Trophoblast cell (in vitro differentiated cells and primary cell): ENCODE data around the gene VASP.

Source experiments
- DNase-seq, 2 donors: peaks; one replicate each; pipeline ENCODE4 v3.0.0-alpha.2; 2016
- H2AFZ ChIP-seq: 2 replicates; pipeline ENCODE4 v1.6.1; 2013; ENCODE audit warnings: low read length, moderate library complexity, mild to moderate bottlenecking; ENCODE audit not compliant: insufficient read depth, poor library complexity
- H2AK5ac ChIP-seq: 2 replicates; pipeline ENCODE4 v1.6.1; 2013; ENCODE audit warnings: mild to moderate bottlenecking, low read length
- H2BK120ac ChIP-seq: 2 replicates; pipeline ENCODE4 v1.6.1; 2013; ENCODE audit warnings: low read length, mild to moderate bottlenecking, moderate library complexity; ENCODE audit not compliant: insufficient read depth, poor library complexity
- H2BK12ac ChIP-seq: 2 replicates; pipeline ENCODE4 v1.6.1; 2013; ENCODE audit warnings: mild to moderate bottlenecking, low read length, moderate library complexity
- H2BK5ac ChIP-seq: 2 replicates; pipeline ENCODE4 v1.6.1; 2013; ENCODE audit warnings: low read length, low read depth, moderate library complexity, mild to moderate bottlenecking; ENCODE audit not compliant: poor library complexity
- H3K14ac ChIP-seq: 2 replicates; pipeline ENCODE4 v1.6.1; 2013; ENCODE audit warnings: mild to moderate bottlenecking, low read length
- H3K18ac ChIP-seq: 2 replicates; pipeline ENCODE4 v1.6.1; 2013; ENCODE audit warnings: mild to moderate bottlenecking, low read length
- H3K23ac ChIP-seq: 2 replicates; pipeline ENCODE4 v1.6.1; 2013; ENCODE audit warnings: low read length
- H3K27ac ChIP-seq: 2 replicates; pipeline ENCODE4 v1.5.1; 2013; ENCODE audit warnings: low read depth, mild to moderate bottlenecking, inconsistent platforms, low read length, moderate library complexity
- H3K27me3 ChIP-seq: 2 replicates; pipeline ENCODE4 v1.6.1; 2013; ENCODE audit warnings: inconsistent platforms, mild to moderate bottlenecking, low read length, moderate library complexity; ENCODE audit not compliant: insufficient read depth
- H3K36me3 ChIP-seq, 2 experiments: 1 replicate in 1 of 2; 2 replicates in 1 of 2; pipeline ENCODE4 v1.6.1; 2013; ENCODE audit warnings: low read length in 2 of 2, mild to moderate bottlenecking in 2 of 2, moderate library complexity in 1 of 2; ENCODE audit not compliant: insufficient read depth in 2 of 2, control insufficient read depth in 1 of 2
- H3K4ac ChIP-seq: 2 replicates; pipeline ENCODE4 v1.6.1; 2013; ENCODE audit warnings: low read depth, mild to moderate bottlenecking, low read length, moderate library complexity
- H3K4me1 ChIP-seq, 2 experiments: 1 replicate in 1 of 2; 2 replicates in 1 of 2; pipeline ENCODE4 v1.6.1; 2013; ENCODE audit warnings: low read length in 2 of 2, mild to moderate bottlenecking in 2 of 2, moderate library complexity in 1 of 2; ENCODE audit not compliant: insufficient read depth in 2 of 2, control insufficient read depth in 1 of 2
- H3K4me2 ChIP-seq: 2 replicates; pipeline ENCODE4 v1.6.1; 2013; ENCODE audit warnings: inconsistent platforms, mild to moderate bottlenecking, low read length, moderate library complexity
- H3K4me3 ChIP-seq: 2 replicates; pipeline ENCODE4 v1.5.1; 2013; ENCODE audit warnings: mild to moderate bottlenecking, low read depth, low read length, inconsistent platforms
- H3K79me1 ChIP-seq: one replicate; pipeline ENCODE4 v1.6.1; 2013; ENCODE audit warnings: low read length
- H3K79me2 ChIP-seq: 2 replicates; pipeline ENCODE4 v1.6.1; 2013; ENCODE audit warnings: low read length, mild to moderate bottlenecking; ENCODE audit not compliant: control insufficient read depth, insufficient read depth, poor library complexity
- H3K9ac ChIP-seq: 2 replicates; pipeline ENCODE4 v1.6.1; 2013; ENCODE audit warnings: mild to moderate bottlenecking, low read length
- H3K9me3 ChIP-seq: 2 replicates; pipeline ENCODE4 v1.6.1; 2013; ENCODE audit warnings: low read depth, mild to moderate bottlenecking, control low read depth, inconsistent platforms, low read length; ENCODE audit not compliant: insufficient read depth
- H4K12ac ChIP-seq: 2 replicates; pipeline ENCODE4 v1.6.1; 2013; ENCODE audit warnings: low read depth, mild to moderate bottlenecking, low read length, moderate library complexity
- H4K8ac ChIP-seq: 2 replicates; pipeline ENCODE4 v1.6.1; 2013; ENCODE audit warnings: low read depth, mild to moderate bottlenecking, low read length, moderate library complexity
- H4K91ac ChIP-seq: one replicate; pipeline ENCODE4 v1.6.1; 2013; ENCODE audit warnings: low read depth, mild to moderate bottlenecking, low read length, moderate library complexity
- WGBS: extraction: QIAGEN DNeasy Blood & Tissue Kit; methylation state at CpG from one replicate; pipeline ENCODE4 v1.1.7; 2013; ENCODE audit warnings: missing lambda C conversion rate; ENCODE audit not compliant: insufficient read length, insufficient coverage; ENCODE audit errors: extremely low coverage; 5-methylcytosine and 5-hydroxymethylcytosine counted together

VASP gene

DNA sequence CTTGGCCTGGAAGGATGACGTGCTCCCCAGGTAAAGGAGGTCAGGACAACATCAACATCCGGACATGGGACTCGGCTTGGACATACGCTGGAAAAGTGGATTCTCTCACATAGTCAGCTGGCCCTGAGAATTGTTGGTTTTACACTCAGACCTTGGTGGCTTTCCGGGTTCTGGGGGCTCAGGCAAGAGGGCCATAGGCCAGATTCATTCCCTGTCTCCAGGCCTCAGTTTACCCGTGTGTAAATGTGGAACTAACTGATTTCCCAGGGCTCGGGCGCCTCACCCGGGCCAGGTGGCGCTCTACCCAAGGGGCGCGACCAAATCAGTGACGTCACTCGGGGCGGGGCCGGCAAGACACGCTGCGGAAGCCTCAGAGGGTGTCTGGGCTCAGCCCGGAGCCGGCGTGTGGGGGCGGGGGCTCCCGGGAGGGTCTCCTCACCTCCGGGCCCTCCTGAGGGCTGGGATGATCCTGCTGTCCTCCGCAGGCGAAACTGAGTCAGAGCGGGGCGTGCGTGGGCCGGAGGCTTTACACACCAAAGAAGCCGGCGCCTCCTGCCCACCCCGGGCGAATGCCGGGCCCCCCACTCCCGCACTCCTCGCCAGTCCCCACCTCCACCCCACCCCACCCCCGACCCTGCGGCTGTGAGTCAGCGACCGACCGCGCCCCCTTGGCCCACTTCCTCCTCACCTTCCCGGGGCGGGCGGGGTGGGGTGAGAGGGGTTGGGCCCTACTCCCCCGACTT, 862 bp upstream of the VASP start:
- Histone ChIP-seq H3K9me3 (no peaks in the 10 kb centered on the region), H3K4me1 (peaks cover 12 to 13% of the 10 kb centered on the region in 2 experiments), H2AFZ (peak overlapping the region; percentile 86), H3K14ac (peak overlapping the region; percentile 97), H3K4ac (peak overlapping the region; percentile 7), H2BK12ac (peak overlapping the region; percentile 79), H2BK120ac (peak overlapping the region; percentile 96), H4K12ac (peak overlapping the region; percentile 85), H3K4me2 (peak overlapping the region; percentile 86), H3K79me2 (peaks cover 35% of the 10 kb centered on the region), H4K91ac (peak overlapping the region; percentile 89), H3K4me3 (peak overlapping the region; percentile 94), H4K8ac (peak overlapping the region; percentile 79), H3K79me1 (peaks cover 30% of the 10 kb centered on the region), H2BK5ac (peak overlapping the region; percentile 95), H3K18ac (peak overlapping the region; percentile 74), H3K27ac (peak overlapping the region; percentile 95), H3K36me3 (peaks cover 7 to 10% of the 10 kb centered on the region in 2 experiments), H3K9ac (peak overlapping the region; percentile 82), H3K27me3 (no peaks in the 10 kb centered on the region), H2AK5ac (peak overlapping the region; percentile 72), H3K23ac (no peak overlapping the region)
- peak; percentile 97 to 99 for DNase-seq
- no CpG with 5 or more reads among the region's 47 CpGs for WGBS

- no peaks in the 10 kb centered on the region for H3K27me3 ChIP-seq
- peak overlapping the region; percentile 95 for H3K27ac ChIP-seq
- no peak for DNase-seq
- H3K4me3 ChIP-seq = peak overlapping the region; percentile 94
- H3K4me2 ChIP-seq = peak overlapping the region; percentile 86
- H4K8ac ChIP-seq = peak overlapping the region; percentile 59
- H3K23ac ChIP-seq = no peak overlapping the region
- H2BK5ac ChIP-seq = peak overlapping the region; percentile 77
- H3K9me3 ChIP-seq = no peaks in the 10 kb centered on the region
- WGBS = no CpG with 5 or more reads among the region's 22 CpGs
- peak overlapping the region; percentile 92 for H3K9ac ChIP-seq
- peaks cover 30% of the 10 kb centered on the region for H3K79me1 ChIP-seq
- peak overlapping the region; percentile 89 for H4K91ac ChIP-seq
- peak overlapping the region; percentile 94 for H3K14ac ChIP-seq
- peaks cover 8 to 13% of the 10 kb centered on the region in 2 experiments for H3K36me3 ChIP-seq
- H3K18ac ChIP-seq = peak overlapping the region; percentile 76
- peaks cover 12 to 14% of the 10 kb centered on the region in 2 experiments for H3K4me1 ChIP-seq
- peak overlapping the region; percentile 78 for H2AK5ac ChIP-seq
- H4K12ac ChIP-seq = peak overlapping the region; percentile 81
- H3K79me2 ChIP-seq = peaks cover 39% of the 10 kb centered on the region
- H2BK12ac ChIP-seq = peak overlapping the region; percentile 1
- peak overlapping the region; percentile 85 for H3K4ac ChIP-seq
- H2AFZ ChIP-seq = peak overlapping the region; percentile 17
- H2BK120ac ChIP-seq = peak overlapping the region; percentile 79
These were observed 665 bp downstream of the VASP start for GRCh38 chr19:45507872-45508416.

- H3K27ac ChIP-seq = peak overlapping the region; percentile 95
- H4K91ac ChIP-seq = peak overlapping the region; percentile 89
- H2BK5ac ChIP-seq = peak overlapping the region; percentile 77
- peak overlapping the region; percentile 1 for H2BK12ac ChIP-seq
- peak overlapping the region; percentile 92 for H3K9ac ChIP-seq
- peak overlapping the region; percentile 81 for H4K12ac ChIP-seq
- H3K14ac ChIP-seq = peak overlapping the region; percentile 94
- peak overlapping the region; percentile 94 for H3K4me3 ChIP-seq
- H3K79me2 ChIP-seq = peaks cover 41% of the 10 kb centered on the region
- H3K23ac ChIP-seq = no peak overlapping the region
- peaks cover 30% of the 10 kb centered on the region for H3K79me1 ChIP-seq
- peaks cover 11 to 16% of the 10 kb centered on the region in 2 experiments for H3K36me3 ChIP-seq
- H3K4ac ChIP-seq = peak overlapping the region; percentile 85
- no CpG with 5 or more reads among the region's 26 CpGs for WGBS
- peaks cover 12 to 15% of the 10 kb centered on the region in 2 experiments for H3K4me1 ChIP-seq
- peak overlapping the region; percentile 59 for H4K8ac ChIP-seq
- H3K4me2 ChIP-seq = peak overlapping the region; percentile 86
- peak overlapping the region; percentile 78 for H2AK5ac ChIP-seq
- peak overlapping the region; percentile 79 for H2BK120ac ChIP-seq
- no peaks in the 10 kb centered on the region for H3K9me3 ChIP-seq
- H3K27me3 ChIP-seq = no peaks in the 10 kb centered on the region
- no peak overlapping the region for H2AFZ ChIP-seq
- peak; percentile 86 for DNase-seq
- peak overlapping the region; percentile 76 for H3K18ac ChIP-seq
These were observed 1.2 kb downstream of the VASP start for GRCh38 chr19:45508417-45508860.

- Histone ChIP-seq H3K27ac (peak overlapping the region; percentile 95), H3K14ac (peak overlapping the region; percentile 78), H3K23ac (no peak overlapping the region), H4K12ac (peak overlapping the region; percentile 68), H3K79me1 (peaks cover 30% of the 10 kb centered on the region), H3K36me3 (peaks cover 17 to 19% of the 10 kb centered on the region in 2 experiments), H4K91ac (peak overlapping the region; percentile 82), H3K4me3 (peak overlapping the region; percentile 94), H4K8ac (peak overlapping the region; percentile 62), H3K27me3 (no peaks in the 10 kb centered on the region), H3K4ac (peak overlapping the region; percentile 93), H3K79me2 (peaks cover 46% of the 10 kb centered on the region), H2AK5ac (peak overlapping the region; percentile 87), H2BK12ac (peak overlapping the region; percentile 37), H3K9ac (peak overlapping the region; percentile 80), H2AFZ (peak overlapping the region; percentile 42), H3K4me2 (peak overlapping the region; percentile 86), H3K9me3 (no peaks in the 10 kb centered on the region), H2BK5ac (peak overlapping the region; percentile 66), H2BK120ac (peak overlapping the region; percentile 50), H3K4me1 (peaks cover 12 to 19% of the 10 kb centered on the region in 2 experiments), H3K18ac (peak overlapping the region; percentile 73)
- no CpG with 5 or more reads among the region's 28 CpGs for WGBS
- DNase-seq = peak; percentile 61 to 77
These were observed 1.8 kb downstream of the VASP start for GRCh38 chr19:45508861-45509691.
